Measurements from ENCODE around the gene TMOD3. TPM values are rescaled to one million over a fixed set of nuclear protein-coding genes. Genes with fewer than 3 reads are reported as not detected.

Gene TMOD3
- total and polyA plus RNA-seq, 2 of the 8 experiments (the other 6 are each of a cell fraction or from before 2014, with no cell fraction given), result 3.9 to 29.0 TPM

DNA sequence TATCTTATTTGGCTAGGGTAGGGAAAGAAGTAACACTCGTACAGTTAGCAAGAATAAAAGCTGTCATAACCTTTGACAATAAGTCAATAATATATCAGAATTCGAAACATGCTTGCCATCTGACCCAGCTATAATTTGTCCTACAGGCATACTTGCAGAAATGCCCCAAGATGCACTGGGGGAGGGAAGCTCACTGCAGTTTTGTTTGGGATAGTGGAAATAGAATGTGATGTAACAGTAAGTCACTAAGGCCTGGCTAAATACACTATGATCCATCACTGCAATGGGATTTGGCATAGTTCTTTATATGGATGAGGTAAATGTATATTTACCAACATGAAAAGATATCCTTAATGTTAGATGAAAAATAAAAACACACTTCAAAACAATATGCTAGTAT, 25.5 kb upstream of the TMOD3 start:
- Histone ChIP-seq H3K79me2 (ENCODE audit: control insufficient read depth in 1 of 2, insufficient read depth in 2 of 2, low read length in 2 of 2) (no peaks in the 10 kb centered on the region), H3K27me3 (replicated peaks in 1 of 4; ENCODE audit: control insufficient read depth in 3 of 4, extremely low read depth in 1 of 4, insufficient read depth in 3 of 4, low read length in 3 of 4) (no peaks in the 10 kb centered on the region), H4K91ac (replicated peaks; ENCODE audit: insufficient read length, low read length) (no peak overlapping the region), H2AFZ (ENCODE audit: low read length) (no peak overlapping the region), H2BK20ac (ENCODE audit: low read length) (no peak overlapping the region), H3K4me3 (ENCODE audit: extremely low read depth in 1 of 4, insufficient read depth in 2 of 4, low read depth in 3 of 4, low read length in 4 of 4) (no peak overlapping the region), H3K79me1 (ENCODE audit: low read depth, low read length) (no peaks in the 10 kb centered on the region), H3K23me2 (ENCODE audit: low read depth, low read length) (no peaks in the 10 kb centered on the region), H2BK5ac (ENCODE audit: low read depth, low read length) (no peak overlapping the region), H3K4ac (replicated peaks; ENCODE audit: insufficient read length, low read depth, low read length) (no peak overlapping the region), H4K8ac (ENCODE audit: extremely low read depth, insufficient read depth, low read length) (no peak overlapping the region), H2BK15ac (ENCODE audit: low read length) (no peak overlapping the region), H3K56ac (replicated peaks; ENCODE audit: insufficient read length, low read depth, low read length) (no peak overlapping the region), H3K27ac (ENCODE audit: low read depth, low read length) (no peak overlapping the region), H2BK120ac (replicated peaks; ENCODE audit: low read depth, low read length) (no peak overlapping the region), H2BK12ac (ENCODE audit: low read depth, low read length) (no peak overlapping the region), H4K20me1 (replicated peaks in 1 of 2; ENCODE audit: control insufficient read depth in 1 of 2, insufficient read depth in 2 of 2, low read length in 2 of 2) (no peaks in the 10 kb centered on the region), H3K14ac (ENCODE audit: insufficient read length) (no peak overlapping the region), H4K5ac (ENCODE audit: insufficient read length, low read depth, low read length) (no peak overlapping the region), H3K4me1 (replicated peaks in 1 of 4; ENCODE audit: control insufficient read depth in 3 of 4, insufficient read depth in 4 of 4, low read length in 3 of 4) (no peaks in the 10 kb centered on the region), H2AK5ac (ENCODE audit: low read depth, low read length) (no peak overlapping the region), H3K9me3 (ENCODE audit: insufficient read depth in 2 of 2, low read depth in 1 of 2, low read length in 1 of 2) (no peaks in the 10 kb centered on the region), H3K36me3 (ENCODE audit: control insufficient read depth in 2 of 4, insufficient read depth in 4 of 4, low read length in 3 of 4) (no peaks in the 10 kb centered on the region), H3K4me2 (ENCODE audit: insufficient read depth in 1 of 2, low read depth in 2 of 2, low read length in 2 of 2) (no peak overlapping the region), H3K9ac (replicated peaks in 1 of 4; ENCODE audit: extremely low read depth in 1 of 4, low read depth in 3 of 4, low read length in 3 of 4) (no peak overlapping the region), H3K18ac (ENCODE audit: extremely low read depth, low read length) (no peak overlapping the region), H3K23ac (ENCODE audit: insufficient read length) (no peak overlapping the region)
- DNase-seq (ENCODE audit: low read depth in 1 of 2, low spot score in 2 of 2) (no peak), FAIRE-seq (no peak)
- WGBS, 2 experiments (ENCODE audit: extremely low coverage in 1 of 2, insufficient coverage in 1 of 2, insufficient read length in 1 of 2, insufficient replicate concordance in 2 of 2, low coverage in 1 of 2, low lambda C conversion rate in 2 of 2, missing lambda C conversion rate in 1 of 2), result 88% methylated on average over 2 of the region's 2 CpGs; no CpG with 5 or more reads in 1 of the 2 experiments
- CTCF ChIA-PET (ENCODE audit: partially characterized antibody), result interaction anchor here (1.2 to 1.4 kb wide), 2 partner anchors 9 to 16 kb away, joined by 3 read pairs; no protein-coding TSS in a partner anchor
- POLR2A ChIA-PET (ENCODE audit: partially characterized antibody), result no interaction called here
- TF ChIP-seq BCL11A (IDR thresholded peaks at IDR 0.05; ENCODE audit: low read depth in 2 of 2, low read length in 2 of 2) (no peak), SIX5 (IDR thresholded peaks at IDR 0.05; ENCODE audit: low read depth, low read length) (no peak), ZNF274 (IDR thresholded peaks at IDR 0.05; ENCODE audit: borderline replicate concordance, extremely low read depth, low read length) (no peak), TBP (IDR thresholded peaks at IDR 0.05; ENCODE audit: low read depth, low read length) (no peak), RFX5 (IDR thresholded peaks at IDR 0.05; ENCODE audit: borderline replicate concordance, low read depth, low read length) (no peak), SAP30 (IDR thresholded peaks at IDR 0.05; ENCODE audit: insufficient read depth, insufficient replicate concordance, low read length) (no peak), EZH2 (IDR thresholded peaks at IDR 0.05; ENCODE audit: low read depth, low read length, severe bottlenecking) (no peak), POU5F1 (IDR thresholded peaks at IDR 0.05; ENCODE audit: low read depth, low read length) (no peak), POLR2A (IDR thresholded peaks at IDR 0.05; ENCODE audit: control extremely low read depth in 1 of 2, low read depth in 2 of 2, low read length in 2 of 2) (no peak), KDM1A (IDR thresholded peaks at IDR 0.05; ENCODE audit: borderline replicate concordance, low read length) (no peak), ATF2 (IDR thresholded peaks at IDR 0.05; ENCODE audit: low read length) (no peak), KDM5A (IDR thresholded peaks at IDR 0.05; ENCODE audit: low read length) (no peak), CTBP2 (IDR thresholded peaks at IDR 0.05; ENCODE audit: borderline replicate concordance, insufficient read depth, insufficient read length, low read length) (no peak)
